HepG2 (cell line): ENCODE measurements around the gene CCDC106. TPM values are rescaled to one million over a fixed set of nuclear protein-coding genes. Genes with fewer than 3 reads are reported as not detected.
A peak's percentile ranks its signal among the peaks of the same experiment; 100 is the strongest.

ENCODE experiments used
- ATAC-seq: fragments of 200-7000 bp; cut with Tn5 transposase; 3 replicates; pipeline ENCODE4 v1.9.1; 2020; ENCODE audit warnings: mild to moderate bottlenecking, moderate library complexity
- BruUV-seq: library from RNA; stranded (reverse); fragments of 400-500 nt; replicated peaks from 2 replicates; lab custom pipeline; 2021; lab: Mats Ljungman, UMichigan
- CTCF ChIA-PET: fragments of 300-600 bp; formaldehyde crosslinking; extraction: SDS; loops from one replicate; lab custom pipeline; 2021; ENCODE audit warnings: low total read pairs, inconsistent platforms, low intra/inter-chr PET ratio; lab: Yijun Ruan, JAX
- POLR2A ChIA-PET: fragments of 350-600 bp; sonication (Branson Sonifier 250); formaldehyde crosslinking; loops from one replicate; lab custom pipeline; 2020; ENCODE audit warnings: antibody characterized with exemption, inconsistent platforms; lab: Yijun Ruan, JAX
- DNase-seq: peaks from one replicate; pipeline ENCODE4 v3.0.0-alpha.2; 2015; ENCODE audit warnings: low spot score
- FAIRE-seq: peaks from 3 replicates; lab custom pipeline; 2011; peaks lifted over from hg19 to GRCh38; lab: Jason Lieb, UNC
- H2AFZ ChIP-seq: one replicate; pipeline ENCODE4 v1.6.1; 2011; ENCODE audit warnings: low read length, inconsistent platforms
- H3K27ac ChIP-seq: fragments of 300-600 bp; 3 replicates; pipeline ENCODE4 v1.8.0; 2011; ENCODE audit warnings: mixed run types, mild to moderate bottlenecking, mixed read lengths, low read length, inconsistent platforms; ENCODE audit not compliant: insufficient read depth; ENCODE audit errors: extremely low read length
- H3K27me3 ChIP-seq, 2 experiments: fragments of 200-600 bp in 1 of 2; 2 replicates in 1 of 2; 3 replicates in 1 of 2; pipeline versions ENCODE4 v1.6.0 to v1.8.0; 2011; ENCODE audit warnings: low read length in 2 of 2, mild to moderate bottlenecking in 2 of 2, moderate library complexity in 2 of 2, inconsistent platforms in 1 of 2; ENCODE audit not compliant: insufficient read depth in 2 of 2, control insufficient read depth in 1 of 2
- H3K36me3 ChIP-seq, 2 experiments: fragments of 200-600 bp in 1 of 2; replicated peaks in 1 of 2; 2 replicates in 1 of 2; 3 replicates in 1 of 2; pipeline versions ENCODE4 v1.5.1 to v1.8.0; 2011; ENCODE audit warnings: low read length in 2 of 2, inconsistent platforms in 1 of 2; ENCODE audit not compliant: insufficient read depth in 2 of 2, control insufficient read depth in 1 of 2
- H3K4me1 ChIP-seq: 2 replicates; pipeline ENCODE4 v1.5.1; 2012; ENCODE audit warnings: low read length, inconsistent platforms; ENCODE audit not compliant: insufficient read depth
- H3K4me2 ChIP-seq: 2 replicates; pipeline ENCODE4 v1.6.0; 2011; ENCODE audit warnings: low read depth, low read length, inconsistent platforms
- H3K4me3 ChIP-seq, 3 experiments: fragments of 200-600 bp in 1 of 3; sonication (generic), shearing (Covaris generic) in 1 of 3; replicated peaks in 1 of 3; 2 replicates each; pipeline ENCODE4 v1.5.1; 2011 to 2016; ENCODE audit warnings: low read length in 3 of 3, inconsistent platforms in 2 of 3, low read depth in 2 of 3, mild to moderate bottlenecking in 2 of 3, control low read depth in 1 of 3, mixed read lengths in 1 of 3; ENCODE audit not compliant: insufficient read depth in 1 of 3
- H3K79me2 ChIP-seq: one replicate; pipeline ENCODE4 v1.6.1; 2011; ENCODE audit warnings: low read length, inconsistent platforms; ENCODE audit not compliant: insufficient read depth
- H3K9ac ChIP-seq: 2 replicates; pipeline ENCODE4 v1.6.0; 2011; ENCODE audit warnings: mild to moderate bottlenecking, low read depth, low read length, inconsistent platforms; ENCODE audit not compliant: insufficient read depth
- H3K9me3 ChIP-seq: 2 replicates; pipeline ENCODE4 v1.5.1; 2012; ENCODE audit warnings: mild to moderate bottlenecking, low read length
- H4K20me1 ChIP-seq: 2 replicates; pipeline ENCODE4 v1.6.0; 2011; ENCODE audit warnings: inconsistent platforms, mild to moderate bottlenecking, low read length, moderate library complexity; ENCODE audit not compliant: insufficient read depth
- THAP11 ChIP-seq: IDR thresholded peaks from 2 replicates; pipeline ENCODE4 v1.6.1; 2016; ENCODE audit warnings: missing biosample characterization, missing genetic modification reagents
- ZBTB38 ChIP-seq: sonication (generic); formaldehyde crosslinking; IDR thresholded peaks from 2 replicates; pipeline ENCODE4 v1.5.1; 2020; ENCODE audit warnings: mild to moderate bottlenecking, missing genetic modification reagents
- ZNF260 ChIP-seq: sonication (generic); formaldehyde crosslinking; IDR thresholded peaks from 2 replicates; pipeline ENCODE4 v1.4.0; 2020; ENCODE audit warnings: missing genetic modification reagents, low read depth, mild to moderate bottlenecking, borderline replicate concordance
- ZNF788 ChIP-seq: sonication (generic); formaldehyde crosslinking; IDR thresholded peaks from 2 replicates; pipeline ENCODE4 v1.5.0; 2020; ENCODE audit warnings: mild to moderate bottlenecking, missing genetic modification reagents, borderline replicate concordance
- WGBS: methylation state at CpG from one replicate; pipeline ENCODE4 v1.1.6; 2017; ENCODE audit warnings: low lambda C conversion rate; 5-methylcytosine and 5-hydroxymethylcytosine counted together
- in situ Hi-C: cut with HindIII; loops from 2 replicates; pipeline ENCODE4 v1.10.0; 2017; ENCODE audit warnings: low pct_unique_long_range_greater_than_20kb; ENCODE audit not compliant: extremely low pct_ligation_motif_present
- intact Hi-C: fragments of 100-400 bp; cut with micrococcal nuclease; formaldehyde crosslinking; loops from one replicate; pipeline ENCODE4 v1.10.0; 2022; ENCODE audit not compliant: unreplicated experiment
- polyA plus RNA-seq, 8 experiments: library from polyadenylated mRNA; depleted of rRNA in 3 of 8; stranded (reverse) in 7 of 8; unstranded in 1 of 8; fragments of >200 nt; fragmentation: Illumina TruSeq in 4 of 8; extraction: Trizol in 4 of 8; gene quantifications; 2 replicates each; pipeline versions ENCODE4 v1.2.1 to v1.2.3, GENCODE V29; 2011 to 2016; ENCODE audit warnings: low read depth in 4 of 8, missing spikeins in 1 of 8, mixed read lengths in 1 of 8; ENCODE audit not compliant: insufficient read depth in 1 of 8
- total RNA-seq, 5 experiments: library from RNA; depleted of rRNA; stranded (reverse); fragments of >200 nt; fragmentation: Illumina TruSeq; extraction: Trizol; gene quantifications; 2 replicates each; pipeline ENCODE4 v1.2.3, GENCODE V29; 2016; ENCODE audit warnings: low read depth in 1 of 5
- TF ChIP-seq, protein P1 (sequence below): sonication (generic); formaldehyde crosslinking; IDR thresholded peaks from 2 replicates; pipeline ENCODE4 v1.4.0; 2020; ENCODE audit warnings: missing genetic modification reagents, mild to moderate bottlenecking, borderline replicate concordance

CCDC106 gene
- total and polyA plus RNA-seq, 2 of the 13 experiments (the other 11 are each of a cell fraction or from before 2014, with no cell fraction given) = 4.7 to 8.8 TPM

DNA sequence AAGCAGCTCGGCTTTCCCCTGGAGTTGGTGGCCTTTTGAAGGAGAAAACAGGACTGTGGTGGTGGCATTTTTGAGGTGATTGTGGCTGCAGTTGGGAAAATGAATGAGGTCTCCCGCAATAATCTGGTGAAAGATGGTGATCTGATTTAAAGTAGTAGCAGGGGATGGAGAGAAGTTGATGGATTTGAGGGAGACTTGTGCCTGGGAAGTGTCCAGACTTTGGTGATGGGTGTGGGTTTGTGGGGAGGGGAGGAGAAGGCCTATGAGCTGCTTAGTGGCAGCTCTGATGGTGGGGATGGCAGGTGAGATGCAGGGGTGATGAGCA, 23.0 kb downstream of the CCDC106 start:
- Histone ChIP-seq H3K36me3 (peaks cover 39 to 59% of the 10 kb centered on the region in 2 experiments; a peak in 4 of 5 replicates), H3K4me1 (peaks cover 23% of the 10 kb centered on the region), H3K27me3 (no peaks in the 10 kb centered on the region; a peak in 1 of 5 replicates), H3K9ac (no peak overlapping the region), H3K79me2 (peaks cover 59% of the 10 kb centered on the region), H4K20me1 (peaks cover 51% of the 10 kb centered on the region), H3K4me2 (no peak overlapping the region), H3K4me3 (no peak overlapping the region), H3K9me3 (no peaks in the 10 kb centered on the region), H2AFZ (no peak overlapping the region), H3K27ac (no peak overlapping the region)
- ChIA-PET CTCF (interaction anchor here (1.4 kb wide), 1 partner anchor 18 kb away, joined by 7 read pairs; no protein-coding TSS in a partner anchor), POLR2A (interaction anchor here (1.4 to 2.0 kb wide), 3 partner anchors 12 to 16 kb away, joined by 9 to 14 read pairs (median 10); partner anchors contain the start of gene U2AF2)
- intact Hi-C loops (no loop called here), in situ Hi-C loops (no loop called here)
- DNase-seq (no peak), ATAC-seq (no peak), FAIRE-seq (no peak)
- TF ChIP-seq, protein P1, sequence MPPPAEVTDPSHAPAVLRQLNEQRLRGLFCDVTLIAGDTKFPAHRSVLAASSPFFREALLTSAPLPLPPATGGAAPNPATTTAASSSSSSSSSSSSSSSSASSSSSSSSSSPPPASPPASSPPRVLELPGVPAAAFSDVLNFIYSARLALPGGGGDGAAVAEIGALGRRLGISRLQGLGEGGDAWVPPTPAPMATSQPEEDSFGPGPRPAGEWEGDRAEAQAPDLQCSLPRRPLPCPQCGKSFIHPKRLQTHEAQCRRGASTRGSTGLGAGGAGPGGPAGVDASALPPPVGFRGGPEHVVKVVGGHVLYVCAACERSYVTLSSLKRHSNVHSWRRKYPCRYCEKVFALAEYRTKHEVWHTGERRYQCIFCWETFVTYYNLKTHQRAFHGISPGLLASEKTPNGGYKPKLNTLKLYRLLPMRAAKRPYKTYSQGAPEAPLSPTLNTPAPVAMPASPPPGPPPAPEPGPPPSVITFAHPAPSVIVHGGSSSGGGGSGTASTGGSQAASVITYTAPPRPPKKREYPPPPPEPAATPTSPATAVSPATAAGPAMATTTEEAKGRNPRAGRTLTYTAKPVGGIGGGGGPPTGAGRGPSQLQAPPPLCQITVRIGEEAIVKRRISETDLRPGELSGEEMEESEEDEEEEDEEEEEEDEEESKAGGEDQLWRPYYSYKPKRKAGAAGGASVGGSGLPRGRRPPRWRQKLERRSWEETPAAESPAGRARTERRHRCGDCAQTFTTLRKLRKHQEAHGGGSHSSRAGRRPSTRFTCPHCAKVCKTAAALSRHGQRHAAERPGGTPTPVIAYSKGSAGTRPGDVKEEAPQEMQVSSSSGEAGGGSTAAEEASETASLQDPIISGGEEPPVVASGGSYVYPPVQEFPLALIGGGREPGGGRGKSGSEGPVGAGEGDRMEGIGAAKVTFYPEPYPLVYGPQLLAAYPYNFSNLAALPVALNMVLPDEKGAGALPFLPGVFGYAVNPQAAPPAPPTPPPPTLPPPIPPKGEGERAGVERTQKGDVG (CRISPR knock-in tag) = no peak
- TF ChIP-seq ZNF788 (CRISPR knock-in tag) (no peak), THAP11 (CRISPR knock-in tag) (0 out of 2 replicates have a peak, but pooled peaks have one; percentile 2), ZNF260 (CRISPR knock-in tag) (no peak), ZBTB38 (CRISPR knock-in tag) (no peak)
- no TSS peak for BruUV-seq
- WGBS = 89% methylated on average over 2 of the region's 2 CpGs
